ENCODE results near the gene MEDAG. TPM values are rescaled to one million over a fixed set of nuclear protein-coding genes. Genes with fewer than 3 reads are reported as not detected.
A peak's percentile ranks its signal among the peaks of the same experiment; 100 is the strongest.

Gene MEDAG
- total RNA-seq: not detected in 2 replicates

DNA sequence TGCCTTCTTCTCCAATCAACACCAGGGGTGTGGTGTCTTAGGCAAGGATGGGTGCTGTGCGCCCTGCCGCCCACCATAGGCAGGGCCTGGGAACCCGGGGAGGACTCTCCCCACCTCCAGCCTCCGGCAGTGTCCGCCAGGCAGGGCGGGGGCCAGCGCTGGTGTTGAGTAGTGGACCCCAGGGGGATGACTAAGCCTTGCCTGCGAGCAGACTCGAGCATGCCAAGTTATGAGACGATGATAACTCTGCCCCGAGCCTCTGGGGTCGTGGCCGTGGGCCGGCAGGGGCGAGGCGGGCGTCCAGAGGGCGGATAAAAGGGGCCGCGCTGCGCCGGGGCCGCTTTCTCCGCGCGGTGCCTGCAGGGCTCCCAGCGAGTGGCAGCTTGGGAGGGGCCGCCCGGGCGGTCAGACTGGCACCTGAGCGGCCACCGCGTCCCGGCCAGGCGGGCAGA lies at the start of gene MEDAG:
MEDAG (plus strand) TSS at position 340 of the 452 bp plus-strand sequence. CDS start 245 bp downstream, outside the sequence.
- DNase-seq: no peak
- intact Hi-C loops (cut with micrococcal nuclease): no loop called here
- peaks cover 4% of the 10 kb centered on the region for H3K4me1 Mint-ChIP-seq
- H3K9me3 Mint-ChIP-seq: peaks cover 3% of the 10 kb centered on the region
- no peaks in the 10 kb centered on the region for H3K36me3 Mint-ChIP-seq (ENCODE audit: low read depth)
- no peak within 1 kb of the TSS for H3K4me3 Mint-ChIP-seq
- H3K27me3 Mint-ChIP-seq: peaks cover 62% of the 10 kb centered on the region
- H3K27ac Mint-ChIP-seq: no peak within 1 kb of the TSS

DNA sequence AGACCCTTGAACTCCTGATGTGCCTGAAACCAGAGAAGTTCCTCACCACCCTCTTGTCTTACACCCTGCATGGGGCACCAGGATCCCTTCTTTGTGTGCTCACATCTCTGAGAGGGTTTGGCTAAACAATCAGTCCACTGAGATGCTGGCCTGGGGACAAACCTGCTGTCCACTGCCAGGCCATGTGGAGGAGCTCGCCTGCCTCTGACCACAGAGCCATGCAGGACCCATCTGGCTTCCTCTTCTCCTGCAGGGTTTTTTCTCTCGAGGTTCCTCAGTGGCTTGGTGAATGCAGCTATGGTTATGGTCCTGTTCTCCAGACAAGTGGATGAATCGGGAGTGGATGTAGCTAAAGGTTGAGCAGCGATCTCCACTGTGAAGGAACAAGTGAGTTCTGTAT lies 49.1 kb upstream of the MEDAG start:
- peaks cover 5% of the 10 kb centered on the region for H3K27me3 Mint-ChIP-seq
- intact Hi-C loops (cut with micrococcal nuclease): no loop called here
- H3K4me3 Mint-ChIP-seq: no peak overlapping the region
- no peak overlapping the region for H3K27ac Mint-ChIP-seq
- H3K9me3 Mint-ChIP-seq: no peaks in the 10 kb centered on the region
- no peaks in the 10 kb centered on the region for H3K4me1 Mint-ChIP-seq
- no peaks in the 10 kb centered on the region for H3K36me3 Mint-ChIP-seq (ENCODE audit: low read depth)
- DNase-seq: no peak

- H3K27me3 Mint-ChIP-seq: peaks cover 5% of the 10 kb centered on the region
Measured at GRCh38 chr13:30857636-30858035, 48.4 kb upstream of the MEDAG start.

GRCh38 chr13:30859326-30859725 lies 46.7 kb upstream of the MEDAG start:
- no peak overlapping the region for H3K4me3 Mint-ChIP-seq
- intact Hi-C loops (cut with micrococcal nuclease): no loop called here
- no peaks in the 10 kb centered on the region for H3K9me3 Mint-ChIP-seq
- no peaks in the 10 kb centered on the region for H3K4me1 Mint-ChIP-seq
- H3K27ac Mint-ChIP-seq: no peak overlapping the region
- DNase-seq: no peak
- peaks cover 5% of the 10 kb centered on the region for H3K27me3 Mint-ChIP-seq
- no peaks in the 10 kb centered on the region for H3K36me3 Mint-ChIP-seq (ENCODE audit: low read depth)

More at GRCh38 chr13:30857636-30858035, 48.4 kb upstream of the MEDAG start:
- intact Hi-C loops (cut with micrococcal nuclease): no loop called here
- H3K4me1 Mint-ChIP-seq: no peaks in the 10 kb centered on the region
- H3K27ac Mint-ChIP-seq: no peak overlapping the region
- H3K36me3 Mint-ChIP-seq (ENCODE audit: low read depth): no peaks in the 10 kb centered on the region
- H3K4me3 Mint-ChIP-seq: no peak overlapping the region
- no peaks in the 10 kb centered on the region for H3K9me3 Mint-ChIP-seq
- DNase-seq: no peak

GRCh38 chr13:30861163-30861562 lies 44.9 kb upstream of the MEDAG start:
- H3K9me3 Mint-ChIP-seq: no peaks in the 10 kb centered on the region
- H3K4me3 Mint-ChIP-seq: no peak overlapping the region
- peaks cover 3% of the 10 kb centered on the region for H3K27me3 Mint-ChIP-seq
- intact Hi-C loops (cut with micrococcal nuclease): no loop called here
- peaks cover 4% of the 10 kb centered on the region for H3K4me1 Mint-ChIP-seq
- no peak for DNase-seq
- no peaks in the 10 kb centered on the region for H3K36me3 Mint-ChIP-seq (ENCODE audit: low read depth)
- H3K27ac Mint-ChIP-seq: no peak overlapping the region

GRCh38 chr13:30861836-30862467 lies 44.1 kb upstream of the MEDAG start:
- H3K4me1 Mint-ChIP-seq: peaks cover 4% of the 10 kb centered on the region
- no peaks in the 10 kb centered on the region for H3K9me3 Mint-ChIP-seq
- no peak for DNase-seq
- no peak overlapping the region for H3K27ac Mint-ChIP-seq
- intact Hi-C loops (cut with micrococcal nuclease): no loop called here
- H3K4me3 Mint-ChIP-seq: no peak overlapping the region
- H3K36me3 Mint-ChIP-seq (ENCODE audit: low read depth): no peaks in the 10 kb centered on the region
- H3K27me3 Mint-ChIP-seq: peaks cover 3% of the 10 kb centered on the region

DNA sequence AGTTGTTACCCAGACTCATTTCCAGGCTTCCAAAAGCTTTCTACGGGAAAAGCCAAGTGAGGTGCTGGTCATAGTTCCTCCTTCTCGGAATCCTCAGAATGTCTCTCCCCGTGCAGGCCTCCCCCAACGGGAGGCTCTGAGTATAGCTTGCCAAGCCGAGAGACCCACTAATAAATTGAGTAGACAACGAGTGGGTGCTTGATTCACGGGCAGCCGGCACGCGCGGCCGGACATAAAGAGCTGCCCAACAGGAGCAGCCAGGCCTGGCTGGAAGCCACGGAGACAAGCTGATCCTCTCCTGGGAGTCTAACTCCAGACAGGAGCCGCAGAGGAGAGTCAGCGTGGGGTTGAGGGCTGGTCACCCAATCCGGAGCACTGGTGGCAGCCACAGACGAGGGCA lies 43.4 kb upstream of the MEDAG start:
- DNase-seq: no peak
- Mint-ChIP-seq H3K27ac (no peak overlapping the region), H3K36me3 (ENCODE audit: low read depth) (no peaks in the 10 kb centered on the region), H3K4me1 (peaks cover 4% of the 10 kb centered on the region), H3K9me3 (no peaks in the 10 kb centered on the region), H3K4me3 (no peak overlapping the region), H3K27me3 (peaks cover 4% of the 10 kb centered on the region)
- intact Hi-C loops (cut with micrococcal nuclease): no loop called here

GRCh38 chr13:30863231-30863630 lies 42.8 kb upstream of the MEDAG start:
- Mint-ChIP-seq H3K4me1 (peaks cover 4% of the 10 kb centered on the region), H3K27me3 (peaks cover 5% of the 10 kb centered on the region), H3K9me3 (no peaks in the 10 kb centered on the region), H3K27ac (no peak overlapping the region), H3K36me3 (ENCODE audit: low read depth) (no peaks in the 10 kb centered on the region), H3K4me3 (no peak overlapping the region)
- intact Hi-C loops (cut with micrococcal nuclease): no loop called here
- DNase-seq: no peak

- Mint-ChIP-seq H3K36me3 (ENCODE audit: low read depth) (no peaks in the 10 kb centered on the region), H3K9me3 (no peaks in the 10 kb centered on the region), H3K27me3 (peaks cover 5% of the 10 kb centered on the region), H3K4me1 (peaks cover 4% of the 10 kb centered on the region), H3K4me3 (no peak overlapping the region), H3K27ac (no peak overlapping the region)
- no peak for DNase-seq
- intact Hi-C loops (cut with micrococcal nuclease): no loop called here
Measured at GRCh38 chr13:30863796-30864195, 42.3 kb upstream of the MEDAG start.

DNA sequence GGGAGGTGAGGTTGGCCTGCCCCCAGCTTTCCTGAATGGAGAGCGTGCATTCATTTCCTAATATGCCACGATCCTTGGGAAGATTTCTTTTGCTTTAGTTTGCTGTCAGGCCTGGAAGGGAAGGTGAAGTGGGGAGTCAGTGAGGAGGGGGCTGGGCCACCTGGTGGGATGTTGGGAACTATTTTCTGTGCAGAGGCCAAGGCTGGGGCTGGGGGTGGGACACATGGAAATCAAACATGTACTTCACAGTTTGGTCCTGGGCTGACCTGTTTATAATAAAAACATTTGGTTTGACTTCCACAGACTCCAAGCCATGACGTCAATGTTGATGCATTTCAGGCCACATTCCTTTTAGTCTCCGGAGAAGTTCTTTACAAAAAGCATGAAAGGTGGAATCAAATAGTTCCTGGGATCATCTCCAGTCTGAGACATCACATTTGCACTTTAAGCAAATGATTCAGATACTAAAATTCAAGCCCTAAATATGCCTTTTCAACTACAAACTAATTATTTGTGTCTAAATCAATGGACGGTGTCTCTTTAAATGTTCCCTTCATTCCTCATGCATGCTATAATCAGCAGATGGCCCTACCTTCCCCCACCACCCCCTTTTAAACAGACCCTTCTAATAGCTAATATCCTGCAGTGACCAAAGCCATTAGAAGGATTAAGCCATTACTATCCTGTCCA lies 41.5 kb upstream of the MEDAG start:
- Mint-ChIP-seq H3K9me3 (no peaks in the 10 kb centered on the region), H3K4me1 (peaks cover 4% of the 10 kb centered on the region), H3K27me3 (peaks cover 5% of the 10 kb centered on the region), H3K36me3 (ENCODE audit: low read depth) (no peaks in the 10 kb centered on the region), H3K4me3 (no peak overlapping the region), H3K27ac (no peak overlapping the region)
- DNase-seq: no peak
- intact Hi-C loops (cut with micrococcal nuclease): loop anchor here (1.0 to 5.0 kb wide), 3 partner anchors 62 to 180 kb away; no protein-coding TSS in a partner anchor

- no peaks in the 10 kb centered on the region for H3K36me3 Mint-ChIP-seq (ENCODE audit: low read depth)
- no peaks in the 10 kb centered on the region for H3K9me3 Mint-ChIP-seq
- H3K27ac Mint-ChIP-seq: no peak overlapping the region
- no peak overlapping the region for H3K4me3 Mint-ChIP-seq
- intact Hi-C loops (cut with micrococcal nuclease): loop anchor here (1.0 to 5.0 kb wide), 3 partner anchors 63 to 179 kb away; no protein-coding TSS in a partner anchor
- peaks cover 6% of the 10 kb centered on the region for H3K27me3 Mint-ChIP-seq
- DNase-seq: peak; percentile 83
- peaks cover 8% of the 10 kb centered on the region for H3K4me1 Mint-ChIP-seq
Measured at GRCh38 chr13:30865123-30866049, 40.7 kb upstream of the MEDAG start.

DNA sequence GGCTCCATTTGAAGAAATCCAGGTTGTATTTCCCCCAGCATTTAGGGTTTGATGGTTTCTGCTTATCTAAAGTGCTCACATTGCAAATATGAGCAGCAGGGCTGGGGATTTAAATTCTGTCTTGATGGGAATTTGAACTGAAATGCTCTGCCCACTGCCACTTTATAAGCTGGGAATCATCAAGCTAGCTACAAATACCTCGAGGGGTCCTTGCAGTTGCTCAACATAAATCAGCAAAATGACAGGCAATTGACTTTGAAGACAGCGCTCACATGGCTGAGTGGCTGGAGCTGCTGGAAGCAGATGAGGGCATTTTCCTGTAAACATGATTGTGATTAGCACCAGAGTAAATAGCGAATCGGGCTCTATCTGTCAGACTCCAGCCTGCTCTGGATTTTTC lies 39.4 kb upstream of the MEDAG start:
- no peaks in the 10 kb centered on the region for H3K36me3 Mint-ChIP-seq (ENCODE audit: low read depth)
- peaks cover 7% of the 10 kb centered on the region for H3K27me3 Mint-ChIP-seq
- H3K9me3 Mint-ChIP-seq: no peaks in the 10 kb centered on the region
- H3K4me3 Mint-ChIP-seq: no peak overlapping the region
- H3K27ac Mint-ChIP-seq: no peak overlapping the region
- intact Hi-C loops (cut with micrococcal nuclease): loop anchor here (5.0 kb wide), 2 partner anchors 64 to 124 kb away; no protein-coding TSS in a partner anchor
- H3K4me1 Mint-ChIP-seq: peaks cover 11% of the 10 kb centered on the region
- DNase-seq: no peak

GRCh38 chr13:30867089-30867669 lies 38.9 kb upstream of the MEDAG start:
- peaks cover 7% of the 10 kb centered on the region for H3K27me3 Mint-ChIP-seq
- no peak overlapping the region for H3K27ac Mint-ChIP-seq
- no peaks in the 10 kb centered on the region for H3K9me3 Mint-ChIP-seq
- no peak for DNase-seq
- peaks cover 11% of the 10 kb centered on the region for H3K4me1 Mint-ChIP-seq
- no peaks in the 10 kb centered on the region for H3K36me3 Mint-ChIP-seq (ENCODE audit: low read depth)
- H3K4me3 Mint-ChIP-seq: no peak overlapping the region
- intact Hi-C loops (cut with micrococcal nuclease): loop anchor here (5.0 kb wide), 2 partner anchors 65 to 125 kb away; no protein-coding TSS in a partner anchor
